H54 (cell line): Measurements from ENCODE around the gene DISP2.

Source experiments
- DNase-seq: peaks from one replicate; pipeline ENCODE4 v3.0.0; 2011; ENCODE audit warnings: low spot score, mixed read lengths; ENCODE audit not compliant: insufficient read length
- FAIRE-seq: peaks from 3 replicates; lab custom pipeline; 2011; peaks lifted over from hg19 to GRCh38; lab: Jason Lieb, UNC
- POLR2A ChIP-seq: IDR thresholded peaks from 2 replicates; pipeline ENCODE4 v1.6.1; 2011; ENCODE audit warnings: low read depth, mild to moderate bottlenecking, low read length

The DISP2 gene

GRCh38 chr15:40392986-40393948 lies 35.2 kb downstream of the DISP2 start:
- no peak for TF ChIP-seq POLR2A
- FAIRE-seq = no peak
- no peak for DNase-seq

DNA sequence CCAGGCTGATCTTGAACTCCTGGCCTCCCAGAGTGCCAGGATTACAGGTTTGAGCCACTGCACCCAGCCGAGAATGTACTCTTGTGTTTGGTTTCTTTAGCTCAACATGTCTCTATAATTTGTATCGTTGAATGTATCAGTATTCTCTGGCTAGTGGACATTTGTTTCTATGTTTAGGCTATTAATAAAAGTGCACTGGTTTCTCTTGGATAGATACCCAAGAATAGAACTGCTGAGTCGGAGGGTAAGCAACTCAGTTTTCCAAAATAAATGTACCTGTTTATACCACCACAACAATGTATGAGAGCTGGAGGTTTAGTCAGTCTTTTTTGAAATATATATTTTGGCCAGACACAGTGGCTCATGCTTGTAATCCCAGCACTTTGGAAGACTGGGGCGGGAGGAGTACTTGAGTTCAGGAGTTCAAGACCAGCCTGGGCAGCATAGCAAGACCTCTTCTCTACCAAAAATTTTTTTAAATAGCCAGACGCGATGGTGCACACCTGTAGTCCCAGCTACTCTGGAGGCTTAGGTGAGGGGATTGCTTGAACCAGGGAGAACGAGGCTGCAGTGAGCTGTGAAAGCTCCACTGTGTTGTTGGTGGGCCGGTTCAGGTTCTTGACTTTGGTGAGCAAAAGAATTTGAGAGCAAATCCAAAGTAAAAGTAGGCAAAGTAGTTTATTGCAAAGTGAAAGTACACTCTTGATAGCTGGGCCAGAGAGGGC lies 39.8 kb downstream of the DISP2 start:
- no peak for FAIRE-seq
- no peak for TF ChIP-seq POLR2A

DNA sequence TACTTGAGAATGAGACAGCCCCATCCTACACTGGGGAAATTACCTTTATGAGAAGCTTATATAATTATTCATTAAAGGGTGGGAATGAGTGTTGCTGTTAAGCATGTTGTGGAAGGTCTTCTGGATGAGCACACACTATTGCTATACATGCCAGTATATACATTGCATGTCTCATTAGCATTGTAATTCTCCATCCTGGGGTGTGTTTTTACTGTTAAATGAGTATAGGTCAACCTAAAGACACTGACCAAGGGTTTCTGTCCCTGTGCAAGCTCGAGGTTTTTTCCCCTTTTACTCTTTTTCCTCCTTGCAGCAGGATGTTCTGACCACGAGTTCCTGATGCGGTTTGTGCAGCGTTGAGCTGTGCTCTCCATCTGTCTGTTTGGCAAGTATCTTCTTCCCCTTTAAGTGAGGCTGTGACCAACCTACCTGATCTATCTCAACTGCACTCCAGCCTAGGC lies 40.4 kb downstream of the DISP2 start:
- DNase-seq (no peak), FAIRE-seq (no peak)

More for the DNA sequence above, 39.8 kb downstream of the DISP2 start:
- no peak for DNase-seq

GRCh38 chr15:40399370-40399769 lies 41.4 kb downstream of the DISP2 start:
- FAIRE-seq = no peak
- DNase-seq = no peak

More for the DNA sequence above, 40.4 kb downstream of the DISP2 start:
- TF ChIP-seq POLR2A = no peak

DNA sequence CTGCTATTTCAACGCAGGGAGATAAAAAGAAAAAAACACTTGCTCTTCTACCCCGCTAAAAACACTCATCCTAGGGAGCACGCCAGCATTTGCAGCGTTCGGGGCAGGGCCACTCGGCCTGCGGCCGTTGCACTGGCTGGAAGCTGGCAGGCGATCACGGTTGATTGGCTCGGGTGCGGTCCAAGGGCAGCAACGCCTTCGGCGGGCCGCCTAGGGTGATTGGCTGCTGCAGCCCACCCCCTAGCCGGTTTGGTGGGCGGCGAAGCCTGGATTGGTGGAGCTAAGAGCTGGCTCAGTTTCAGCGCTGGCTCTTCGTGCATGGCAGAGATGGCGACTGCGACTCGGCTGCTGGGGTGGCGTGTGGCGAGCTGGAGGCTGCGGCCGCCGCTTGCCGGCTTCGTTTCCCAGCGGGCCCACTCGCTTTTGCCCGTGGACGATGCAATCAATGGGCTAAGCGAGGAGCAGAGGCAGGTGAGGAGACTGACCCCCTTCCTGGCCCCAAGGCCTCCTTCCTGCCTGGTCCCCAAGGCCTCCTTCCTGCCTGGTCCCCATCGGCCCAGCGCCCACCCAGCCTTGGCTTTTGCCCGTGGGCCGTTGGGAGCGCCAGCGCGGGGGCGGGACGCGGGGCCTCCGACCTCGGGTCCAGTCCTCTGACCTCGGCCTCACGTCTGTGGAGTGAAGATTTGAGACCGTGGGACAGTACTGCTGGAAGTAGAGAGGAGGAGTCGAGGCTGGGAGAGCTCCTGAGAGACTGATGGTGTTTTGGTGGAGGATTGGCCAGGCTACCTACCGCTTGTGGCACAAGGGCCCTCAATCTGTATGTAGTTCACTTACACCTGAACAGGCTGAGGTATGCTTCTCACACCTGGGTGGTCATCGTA lies 47.7 kb downstream of the DISP2 start, which contains the start of gene IVD:
Gene IVD, plus strand, starts transcription at position 295 of the 881 bp plus-strand sequence. Its CDS starts 33 bp downstream, at position 328.
- peak; percentile 90 for TF ChIP-seq POLR2A
- DNase-seq (peak; percentile 99), FAIRE-seq (peak; percentile 94)

More at GRCh38 chr15:40399370-40399769, 41.4 kb downstream of the DISP2 start:
- no peak for TF ChIP-seq POLR2A

GRCh38 chr15:40407330-40407990 lies 49.4 kb downstream of the DISP2 start:
- TF ChIP-seq POLR2A = no peak
- DNase-seq = no peak
- no peak for FAIRE-seq

DNA sequence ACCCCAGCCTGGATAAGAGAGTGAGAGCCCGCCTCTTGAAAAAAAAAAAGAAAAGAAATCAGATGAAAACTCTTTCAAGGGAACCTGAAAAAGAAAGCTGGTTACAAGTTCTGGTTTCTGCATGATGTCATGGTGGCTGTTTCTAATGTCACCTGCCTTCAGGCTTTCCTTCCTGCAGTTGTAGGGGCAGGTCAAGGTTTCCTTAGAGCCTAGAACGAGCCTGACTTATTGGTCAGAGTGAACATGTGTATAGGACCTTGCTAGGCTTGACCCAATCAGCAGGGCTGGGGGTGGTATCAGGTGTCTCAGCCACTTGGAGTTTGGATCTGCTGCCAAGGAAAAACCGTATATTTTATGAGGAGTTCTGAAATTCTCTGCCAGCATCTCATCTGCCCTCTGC lies 51.3 kb downstream of the DISP2 start:
- DNase-seq (no peak), FAIRE-seq (no peak)
- no peak for TF ChIP-seq POLR2A

GRCh38 chr15:40410476-40410875 lies 52.5 kb downstream of the DISP2 start:
- no peak for TF ChIP-seq POLR2A
- no peak for DNase-seq
- no peak for FAIRE-seq

DNA sequence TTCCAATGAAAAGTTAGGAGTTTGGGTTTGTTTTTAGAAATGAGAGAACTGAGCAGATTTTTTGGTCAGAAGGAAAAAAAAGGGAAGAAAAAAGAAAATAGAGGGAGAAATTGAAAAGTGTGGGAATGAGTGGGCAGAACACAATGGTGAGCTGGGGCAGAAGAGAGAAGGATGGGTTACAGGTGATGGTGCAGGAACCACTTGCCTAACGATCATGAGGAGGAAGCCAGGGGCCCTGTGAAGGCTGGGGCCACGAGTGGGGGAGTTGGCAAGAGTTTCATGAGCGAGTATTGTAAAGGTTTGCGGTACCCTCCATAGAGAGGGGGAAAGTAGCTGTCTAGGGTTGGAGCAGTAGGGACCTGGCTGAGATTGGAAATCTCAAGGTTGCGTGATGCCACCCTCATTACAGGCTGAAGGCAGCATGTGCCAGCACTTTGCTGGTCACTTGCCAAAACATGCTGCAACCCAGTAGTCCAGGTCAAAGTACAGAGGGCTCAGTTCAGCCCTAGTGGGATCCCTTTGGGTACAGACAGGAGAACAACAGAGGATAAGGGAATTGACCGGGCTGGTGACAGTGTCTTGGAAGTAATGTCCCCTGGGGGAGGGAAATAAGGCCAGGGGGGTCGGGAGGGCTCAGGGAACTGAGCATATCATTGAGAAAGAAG lies 54.2 kb downstream of the DISP2 start:
- FAIRE-seq (no peak), DNase-seq (no peak)
- no peak for TF ChIP-seq POLR2A

DNA sequence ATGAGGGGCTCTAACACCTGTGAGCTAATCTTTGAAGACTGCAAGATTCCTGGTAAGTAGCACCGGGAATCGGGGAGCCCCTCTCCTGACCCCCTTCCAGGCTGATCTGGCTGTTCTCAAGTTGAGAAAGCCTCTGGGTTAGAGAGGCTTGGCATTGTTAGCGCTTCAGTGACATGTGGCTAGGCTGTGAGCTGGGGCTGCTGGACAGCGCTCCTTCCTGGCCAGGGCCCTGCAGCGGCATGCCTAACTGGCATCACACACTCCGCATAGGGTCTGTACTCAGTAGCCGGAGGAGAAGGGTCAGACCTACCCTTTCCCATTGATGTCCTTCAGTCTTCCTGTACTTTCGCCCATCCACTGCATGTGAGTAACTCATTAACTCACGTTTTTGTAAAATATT lies 55.0 kb downstream of the DISP2 start:
- no peak for TF ChIP-seq POLR2A
- no peak for DNase-seq
- no peak for FAIRE-seq

DNA sequence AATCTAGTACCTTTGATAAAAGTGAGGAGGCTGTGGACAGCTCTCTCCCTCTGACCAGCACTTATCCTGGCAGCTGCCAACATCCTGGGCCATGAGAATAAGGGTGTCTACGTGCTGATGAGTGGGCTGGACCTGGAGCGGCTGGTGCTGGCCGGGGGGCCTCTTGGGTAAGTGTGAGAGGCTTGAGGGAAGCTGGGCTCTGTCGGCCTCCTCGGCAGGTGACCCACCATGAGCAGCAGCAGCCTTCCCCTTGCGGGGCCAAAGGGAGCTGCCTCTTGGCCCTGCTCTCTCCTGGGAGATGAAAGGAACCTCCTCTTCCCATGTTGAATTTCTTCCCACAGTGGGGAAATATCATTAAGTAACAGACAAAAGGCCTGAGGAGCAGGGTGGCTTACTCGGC lies 56.8 kb downstream of the DISP2 start:
- no peak for FAIRE-seq
- TF ChIP-seq POLR2A = no peak
- no peak for DNase-seq

GRCh38 chr15:40415226-40415625 lies 57.2 kb downstream of the DISP2 start:
- TF ChIP-seq POLR2A = no peak
- FAIRE-seq (no peak), DNase-seq (no peak)
